ENCODE results near the gene RAC3. TPM values are rescaled to one million over a fixed set of nuclear protein-coding genes. Genes with fewer than 3 reads are reported as not detected.

Gene RAC3
- polyA plus RNA-seq, 1 donor from 2014 or later: not detected

- Mint-ChIP-seq H3K27me3 (no peaks in the 10 kb centered on the region), H3K4me1 (no peaks in the 10 kb centered on the region), H3K36me3 (no peaks in the 10 kb centered on the region), H3K9me3 (no peaks in the 10 kb centered on the region), H3K4me3 (no peak overlapping the region), H3K27ac (no peak overlapping the region)
These were observed 50.5 kb downstream of the RAC3 start for GRCh38 chr17:82081966-82082365.

GRCh38 chr17:82082456-82082855, 51.0 kb downstream of the RAC3 start:
- no peaks in the 10 kb centered on the region for H3K4me1 Mint-ChIP-seq
- no peaks in the 10 kb centered on the region for H3K9me3 Mint-ChIP-seq
- H3K27ac Mint-ChIP-seq: no peak overlapping the region
- no peak overlapping the region for H3K4me3 Mint-ChIP-seq
- H3K27me3 Mint-ChIP-seq: no peaks in the 10 kb centered on the region
- H3K36me3 Mint-ChIP-seq: no peaks in the 10 kb centered on the region

- no peaks in the 10 kb centered on the region for H3K9me3 Mint-ChIP-seq
- H3K27me3 Mint-ChIP-seq: no peaks in the 10 kb centered on the region
- no peaks in the 10 kb centered on the region for H3K4me1 Mint-ChIP-seq
- H3K27ac Mint-ChIP-seq: no peak overlapping the region
- H3K4me3 Mint-ChIP-seq: no peak overlapping the region
- no peaks in the 10 kb centered on the region for H3K36me3 Mint-ChIP-seq
These were observed 51.5 kb downstream of the RAC3 start for GRCh38 chr17:82083009-82083408.

Other genes with a start within 250 kb of the RAC3 start
- gene GCGR, start 227.5 kb upstream of the RAC3 start, polyA plus RNA-seq: not detected
- 66.4 TPM for gene MCRIP1, start 198.4 kb upstream of the RAC3 start, polyA plus RNA-seq
- not detected for gene PPP1R27, start 196.6 kb upstream of the RAC3 start, polyA plus RNA-seq
- 177 TPM for gene P4HB, start 171.1 kb upstream of the RAC3 start, polyA plus RNA-seq
- gene ARHGDIA, start 160.3 kb upstream of the RAC3 start, polyA plus RNA-seq: 163 TPM
- gene ALYREF, start 140.1 kb upstream of the RAC3 start, polyA plus RNA-seq: 22.5 TPM
- 266 TPM for gene ANAPC11, start 140.0 kb upstream of the RAC3 start, polyA plus RNA-seq
- gene NPB, start 129.4 kb upstream of the RAC3 start, polyA plus RNA-seq: not detected
- gene PCYT2, start 120.3 kb upstream of the RAC3 start, polyA plus RNA-seq: 20.0 TPM
- 31.6 TPM for gene SIRT7, start 113.5 kb upstream of the RAC3 start, polyA plus RNA-seq
- gene MAFG, start 103.9 kb upstream of the RAC3 start, polyA plus RNA-seq: 1.6 TPM
- 3.6 TPM for gene PYCR1, start 94.4 kb upstream of the RAC3 start, polyA plus RNA-seq
- not detected for gene MYADML2, start 84.4 kb upstream of the RAC3 start, polyA plus RNA-seq
- not detected for gene NOTUM, start 70.5 kb upstream of the RAC3 start, polyA plus RNA-seq
- 30.8 TPM for gene ASPSCR1, start 54.0 kb upstream of the RAC3 start, polyA plus RNA-seq
- 47.7 TPM for gene CENPX, start 8.8 kb upstream of the RAC3 start, polyA plus RNA-seq
- gene LRRC45, start 8.4 kb upstream of the RAC3 start, polyA plus RNA-seq: 5.3 TPM
- gene DCXR, start 6.0 kb downstream of the RAC3 start, polyA plus RNA-seq: 88.3 TPM
- 4.1 TPM for gene RFNG, start 20.1 kb downstream of the RAC3 start, polyA plus RNA-seq
- 122 TPM for gene GPS1, start 20.2 kb downstream of the RAC3 start, polyA plus RNA-seq
- 55.7 TPM for gene DUS1L, start 34.1 kb downstream of the RAC3 start, polyA plus RNA-seq
- 2.9 TPM for gene FASN, start 66.6 kb downstream of the RAC3 start, polyA plus RNA-seq
- gene CCDC57, start 181.2 kb downstream of the RAC3 start, polyA plus RNA-seq: 34.1 TPM
- gene SLC16A3, start 197.4 kb downstream of the RAC3 start, polyA plus RNA-seq: 3.7 TPM
- 78.3 TPM for gene CSNK1D, start 242.0 kb downstream of the RAC3 start, polyA plus RNA-seq